K562 (cell line): Measurements from ENCODE around the gene POP5. TPM values are rescaled to one million over a fixed set of nuclear protein-coding genes. Genes with fewer than 3 reads are reported as not detected.
A peak's percentile ranks its signal among the peaks of the same experiment; 100 is the strongest.

Experiments used
- CEBPG ChIP-seq, 3 experiments: fragments of 200-800 bp in 1 of 3; sonication (Bioruptor generic) in 1 of 3; sonication (generic) in 1 of 3; formaldehyde crosslinking in 1 of 3; IDR thresholded peaks in 2 of 3; conservative IDR thresholded peaks in 1 of 3; 2 replicates each; pipeline versions ENCODE4 v1.6.1 to v1.8.0; 2016 to 2022; ENCODE audit warnings: missing compliant biosample characterization in 2 of 3, missing genetic modification characterization in 2 of 3, mild to moderate bottlenecking in 1 of 3, missing genetic modification reagents in 1 of 3
- DEAF1 ChIP-seq: fragments of 450-650 bp; formaldehyde crosslinking; IDR thresholded peaks from 2 replicates; pipeline ENCODE4 v1.4.0; 2020; ENCODE audit warnings: mild to moderate bottlenecking, moderate library complexity
- DNMT1 ChIP-seq: fragments of 450-650 bp; IDR thresholded peaks from 2 replicates; pipeline ENCODE4 v1.6.1; 2016; ENCODE audit warnings: antibody characterized with exemption, mild to moderate bottlenecking
- E2F5 ChIP-seq: sonication (generic); formaldehyde crosslinking; IDR thresholded peaks from 2 replicates; pipeline ENCODE4 v1.8.0; 2022; ENCODE audit warnings: mild to moderate bottlenecking, missing genetic modification reagents
- FOS ChIP-seq: IDR thresholded peaks from 3 replicates; pipeline ENCODE4 v1.6.1; 2011; ENCODE audit not compliant: insufficient read length; ENCODE audit errors: extremely low read depth
- HDAC2 ChIP-seq: fragments of 450-650 bp; IDR thresholded peaks from 2 replicates; pipeline ENCODE4 v1.6.1; 2016; ENCODE audit warnings: mild to moderate bottlenecking
- HNRNPH1 ChIP-seq: fragments of 200-400 bp; formaldehyde crosslinking; optimal IDR thresholded peaks from 2 replicates; pipeline ENCODE3; 2017; ENCODE audit warnings: low read depth, mild to moderate bottlenecking, low read length, moderate library complexity
- HNRNPLL ChIP-seq: fragments of 200-400 bp; formaldehyde crosslinking; IDR thresholded peaks from 2 replicates; pipeline ENCODE4 v1.6.1; 2017; ENCODE audit warnings: low read length, low read depth, mild to moderate bottlenecking; ENCODE audit not compliant: poor library complexity, severe bottlenecking
- JUN ChIP-seq, 2 experiments: sonication (generic) in 1 of 2; formaldehyde crosslinking in 1 of 2; IDR thresholded peaks; 2 replicates each; pipeline versions ENCODE4 v1.6.1 to v1.8.0; 2012 to 2022; ENCODE audit warnings: borderline replicate concordance in 2 of 2, mild to moderate bottlenecking in 2 of 2, improper control_type of control experiment in 1 of 2, low read depth in 1 of 2, low read length in 1 of 2, missing genetic modification reagents in 1 of 2
- MYNN ChIP-seq, 2 experiments: sonication (generic); formaldehyde crosslinking in 1 of 2; IDR thresholded peaks; 2 replicates each; pipeline versions ENCODE4 v1.5.0 to v1.6.1; 2016 to 2020; ENCODE audit warnings: antibody characterized with exemption in 1 of 2, missing genetic modification reagents in 1 of 2
- PHB2 ChIP-seq: fragments of 450-650 bp; IDR thresholded peaks from 2 replicates; pipeline ENCODE4 v1.6.1; 2017; ENCODE audit warnings: low read depth
- PHF20 ChIP-seq: fragments of 450-650 bp; IDR thresholded peaks from 2 replicates; pipeline ENCODE4 v1.6.1; 2018; ENCODE audit not compliant: partially characterized antibody
- PHF8 ChIP-seq: fragments of 200-600 bp; sonication (generic); IDR thresholded peaks from 2 replicates; pipeline ENCODE4 v1.6.1; 2012; ENCODE audit warnings: mixed run types, mild to moderate bottlenecking, inconsistent platforms, low read length, moderate library complexity, borderline replicate concordance
- RB1 ChIP-seq: fragments of 450-650 bp; IDR thresholded peaks from 2 replicates; pipeline ENCODE4 v1.6.1; 2017; ENCODE audit warnings: low read depth, mild to moderate bottlenecking
- SAFB ChIP-seq: fragments of 200-400 bp; formaldehyde crosslinking; IDR thresholded peaks from 2 replicates; pipeline ENCODE4 v1.6.1; 2017; ENCODE audit warnings: low read depth, low read length, borderline replicate concordance
- SUPT5H ChIP-seq: fragments of 450-650 bp; IDR thresholded peaks from 2 replicates; pipeline ENCODE4 v1.6.1; 2016
- YY1 ChIP-seq, 3 experiments: IDR thresholded peaks; 2 replicates each; pipeline ENCODE4 v1.6.1; 2011; ENCODE audit warnings: low read length in 2 of 3, mild to moderate bottlenecking in 2 of 3, moderate library complexity in 2 of 3, borderline replicate concordance in 1 of 3, control low read depth in 1 of 3, low read depth in 1 of 3; ENCODE audit not compliant: insufficient read depth in 3 of 3, insufficient replicate concordance in 2 of 3, control insufficient read depth in 1 of 3, insufficient read length in 1 of 3; ENCODE audit errors: extremely low read depth in 1 of 3
- ZBED1 ChIP-seq: IDR thresholded peaks from 2 replicates; pipeline ENCODE4 v1.6.1; 2014
- ZBTB17 ChIP-seq: fragments of 450-650 bp; formaldehyde crosslinking; IDR thresholded peaks from 2 replicates; pipeline ENCODE4 v1.4.0; 2020; ENCODE audit warnings: mild to moderate bottlenecking
- ZNF12 ChIP-seq: sonication (generic); formaldehyde crosslinking; IDR thresholded peaks from 2 replicates; pipeline ENCODE4 v1.4.0; 2020; ENCODE audit warnings: mild to moderate bottlenecking, missing genetic modification reagents
- ZNF511 ChIP-seq: sonication (generic); formaldehyde crosslinking; IDR thresholded peaks from 2 replicates; pipeline ENCODE4 v1.8.0; 2022; ENCODE audit warnings: mild to moderate bottlenecking, missing genetic modification reagents
- polyA plus RNA-seq, 8 experiments: library from polyadenylated mRNA; depleted of rRNA in 4 of 8; stranded (reverse) in 5 of 8; unstranded in 3 of 8; fragments of >200 nt; fragmentation: Nextera tagmentation in 2 of 8; fragmentation: Illumina TruSeq in 1 of 8; extraction: Ambion mirVana in 2 of 8; extraction: Trizol in 1 of 8; gene quantifications; 2 replicates each; pipeline versions ENCODE4 v1.2.1 to v1.2.3, GENCODE V29; 2011 to 2014; ENCODE audit warnings: inconsistent platforms in 1 of 8, missing spikeins in 1 of 8
- total RNA-seq, 7 experiments: library from RNA; depleted of rRNA in 6 of 7; stranded (reverse); fragments of >200 nt in 6 of 7; fragmentation: Illumina TruSeq in 2 of 7; extraction: Trizol in 2 of 7; gene quantifications; 2 replicates each; pipeline versions ENCODE4 v1.2.1 to v1.2.3, GENCODE V29; 2011 to 2021; ENCODE audit warnings: low replicate concordance in 1 of 7

POP5 gene
- total and polyA plus RNA-seq, 9 of the 15 experiments (the other 6 are each of a cell fraction or from before 2014, with no cell fraction given): 57.5 to 253 (median 73.8) TPM

- TF ChIP-seq DEAF1 (CRISPR knock-in tag) (no peak), JUN (IDR thresholded peaks at IDR 0.05; ENCODE audit: borderline replicate concordance, low read depth, low read length) (no peak), JUN (CRISPR knock-in tag; IDR thresholded peaks at IDR 0.05; ENCODE audit: borderline replicate concordance) (peak; percentile 65; the same call in 1 of the 2 replicates), SUPT5H (peak; percentile 94), HNRNPH1 (no peak), HNRNPLL (peak; percentile 52), ZNF511 (CRISPR knock-in tag) (0 out of 2 replicates have a peak, but pooled peaks have one; percentile 49), ZBED1 (0 out of 2 replicates have a peak, but pooled peaks have one; percentile 28), ZBTB17 (CRISPR knock-in tag) (peak; percentile 72; the same call in 1 of the 2 replicates), PHF8 (peak; percentile 95; the same call in 1 of the 2 replicates), YY1 (IDR thresholded peaks at IDR 0.05; ENCODE audit: borderline replicate concordance in 1 of 3, control insufficient read depth in 1 of 3, extremely low read depth in 1 of 3, insufficient read depth in 3 of 3, insufficient read length in 1 of 3, insufficient replicate concordance in 2 of 3, low read depth in 1 of 3, low read length in 2 of 3) (peak in 2 of 3 experiments; percentile 80 to 87), PHB2 (no peak), HDAC2 (no peak), FOS (peak; percentile 78), DNMT1 (no peak), ZNF12 (CRISPR knock-in tag) (no peak), SAFB (no peak), CEBPG (CRISPR knock-in tag; IDR thresholded peaks at IDR 0.05) (no peak), CEBPG (tag; conservative IDR thresholded peaks at IDR 0.05 in 1 of 2, IDR thresholded peaks at IDR 0.05 in 1 of 2) (no peak), E2F5 (peak; percentile 70; the same call in 1 of the 2 replicates), PHF20 (peak; percentile 77), RB1 (0 out of 2 replicates have a peak, but pooled peaks have one; percentile 64), MYNN (IDR thresholded peaks at IDR 0.05) (peak; percentile 75; the same call in 1 of the 2 replicates), MYNN (CRISPR knock-in tag; IDR thresholded peaks at IDR 0.05) (no peak)
These were observed at the start of gene POP5 (continued) for GRCh38 chr12:120580787-120581723.
